ENCODE data around the gene LRP1B.

DNA sequence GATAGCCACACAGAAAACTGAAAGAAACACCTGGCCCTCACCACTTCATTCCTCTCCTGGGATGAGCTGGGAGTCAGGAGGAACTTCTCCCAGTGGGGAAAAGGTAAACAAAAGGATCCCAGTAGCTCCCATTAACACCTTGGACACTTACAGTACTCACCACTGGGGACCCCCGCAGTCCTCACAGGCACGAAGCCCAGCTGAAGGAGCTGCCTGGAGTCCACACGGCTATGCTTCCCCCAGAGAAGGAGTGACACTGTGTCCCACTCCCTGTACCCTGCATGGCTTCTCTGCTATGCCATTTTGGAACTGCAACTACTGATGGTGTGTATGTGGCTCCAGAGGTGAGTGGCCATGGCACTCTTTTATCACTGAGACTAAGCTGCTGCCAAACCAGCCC lies 1565.1 kb downstream of the LRP1B start:
- TF ChIP-seq POLR2AphosphoS5 (IDR thresholded peaks at IDR 0.05; ENCODE audit: low read depth, low read length) (no peak), SIN3A (IDR thresholded peaks at IDR 0.05; ENCODE audit: borderline replicate concordance, insufficient read depth, low read length) (no peak), TAF1 (IDR thresholded peaks at IDR 0.05; ENCODE audit: borderline replicate concordance, insufficient read depth, low read length) (no peak), FOXP2 (optimal IDR thresholded peaks at IDR 0.05; ENCODE audit: borderline replicate concordance, extremely low read depth, extremely low read length, insufficient read depth) (no peak)
- TF ChIP-seq, protein P1, sequence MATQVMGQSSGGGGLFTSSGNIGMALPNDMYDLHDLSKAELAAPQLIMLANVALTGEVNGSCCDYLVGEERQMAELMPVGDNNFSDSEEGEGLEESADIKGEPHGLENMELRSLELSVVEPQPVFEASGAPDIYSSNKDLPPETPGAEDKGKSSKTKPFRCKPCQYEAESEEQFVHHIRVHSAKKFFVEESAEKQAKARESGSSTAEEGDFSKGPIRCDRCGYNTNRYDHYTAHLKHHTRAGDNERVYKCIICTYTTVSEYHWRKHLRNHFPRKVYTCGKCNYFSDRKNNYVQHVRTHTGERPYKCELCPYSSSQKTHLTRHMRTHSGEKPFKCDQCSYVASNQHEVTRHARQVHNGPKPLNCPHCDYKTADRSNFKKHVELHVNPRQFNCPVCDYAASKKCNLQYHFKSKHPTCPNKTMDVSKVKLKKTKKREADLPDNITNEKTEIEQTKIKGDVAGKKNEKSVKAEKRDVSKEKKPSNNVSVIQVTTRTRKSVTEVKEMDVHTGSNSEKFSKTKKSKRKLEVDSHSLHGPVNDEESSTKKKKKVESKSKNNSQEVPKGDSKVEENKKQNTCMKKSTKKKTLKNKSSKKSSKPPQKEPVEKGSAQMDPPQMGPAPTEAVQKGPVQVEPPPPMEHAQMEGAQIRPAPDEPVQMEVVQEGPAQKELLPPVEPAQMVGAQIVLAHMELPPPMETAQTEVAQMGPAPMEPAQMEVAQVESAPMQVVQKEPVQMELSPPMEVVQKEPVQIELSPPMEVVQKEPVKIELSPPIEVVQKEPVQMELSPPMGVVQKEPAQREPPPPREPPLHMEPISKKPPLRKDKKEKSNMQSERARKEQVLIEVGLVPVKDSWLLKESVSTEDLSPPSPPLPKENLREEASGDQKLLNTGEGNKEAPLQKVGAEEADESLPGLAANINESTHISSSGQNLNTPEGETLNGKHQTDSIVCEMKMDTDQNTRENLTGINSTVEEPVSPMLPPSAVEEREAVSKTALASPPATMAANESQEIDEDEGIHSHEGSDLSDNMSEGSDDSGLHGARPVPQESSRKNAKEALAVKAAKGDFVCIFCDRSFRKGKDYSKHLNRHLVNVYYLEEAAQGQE (IDR thresholded peaks at IDR 0.05; ENCODE audit: insufficient read depth in 1 of 2, low read depth in 2 of 2, low read length in 2 of 2) = no peak

All from PFSK-1 (cell line).